ENCODE measurements around the gene CBX6. TPM values are rescaled to one million over a fixed set of nuclear protein-coding genes. Genes with fewer than 3 reads are reported as not detected.

The CBX6 gene
- total RNA-seq, 1 experiment from 2014 or later, result 136 TPM

GRCh38 chr22:38843201-38843656 is 28.8 kb downstream of the CBX6 start:
- Histone ChIP-seq H3K36me3 (ENCODE audit: low read depth) (no peaks in the 10 kb centered on the region), H3K4me3 (peak overlapping the region; percentile 67; the same call in 1 of the 2 replicates), H3K4me1 (replicated peaks; ENCODE audit: insufficient read depth) (peaks cover 24% of the 10 kb centered on the region), H2AFZ (peak overlapping the region; percentile 72; the same call in 1 of the 2 replicates), H3K4me2 (peak overlapping the region; percentile 73), H3K79me2 (ENCODE audit: low read depth) (no peaks in the 10 kb centered on the region), H3K27ac (no peak overlapping the region), H3K9me2 (ENCODE audit: insufficient read depth) (no peaks in the 10 kb centered on the region), H4K20me1 (ENCODE audit: insufficient read depth) (no peaks in the 10 kb centered on the region), H3K27me3 (ENCODE audit: insufficient read depth, low read depth) (no peaks in the 10 kb centered on the region; the same call in 1 of the 2 replicates), H3K9me3 (ENCODE audit: insufficient read depth, low read depth) (no peaks in the 10 kb centered on the region), H3F3A (ENCODE audit: insufficient read depth, low read depth) (peaks cover 37% of the 10 kb centered on the region; the same call in 1 of the 2 replicates)
- no peak for TF ChIP-seq EZH2 (IDR thresholded peaks at IDR 0.05; ENCODE audit: low read depth)
- TF ChIP-seq CTCF (conservative IDR thresholded peaks at IDR 0.05), result no peak; the same call in 1 of the 2 replicates
- intact Hi-C loops (cut with micrococcal nuclease; ENCODE audit: unreplicated experiment), result loop anchor here (5.0 kb wide), 1 partner anchor 76 kb away; no protein-coding TSS in a partner anchor
- CTCF ChIA-PET, result interaction anchor here (0.6 to 1.9 kb wide), 2 partner anchors 9 to 75 kb away, joined by 6 to 10 read pairs; no protein-coding TSS in a partner anchor
- BruUV-seq (replicated peaks), result no TSS peak
- DNase-seq, result peak; percentile 62 to 64
- POLR2A ChIA-PET (ENCODE audit: unreplicated experiment), result interaction anchor here (0.6 kb wide), 1 partner anchor 74 kb away, joined by 4 read pairs; no protein-coding TSS in a partner anchor

GRCh38 chr22:38842512-38843200 is 29.4 kb downstream of the CBX6 start:
- peak overlapping the region; percentile 72; the same call in 1 of the 2 replicates for H2AFZ ChIP-seq
- POLR2A ChIA-PET (ENCODE audit: unreplicated experiment), result interaction anchor here (0.6 kb wide), 2 partner anchors 39 to 74 kb away, joined by 4 to 6 read pairs; no protein-coding TSS in a partner anchor

More at GRCh38 chr22:38842512-38843200, 29.4 kb downstream of the CBX6 start:
- intact Hi-C loops (cut with micrococcal nuclease; ENCODE audit: unreplicated experiment), result loop anchor here (5.0 kb wide), 1 partner anchor 75 kb away; no protein-coding TSS in a partner anchor
- Histone ChIP-seq H3K4me2 (peak overlapping the region; percentile 73), H3K79me2 (ENCODE audit: low read depth) (no peaks in the 10 kb centered on the region), H3K9me2 (ENCODE audit: insufficient read depth) (no peaks in the 10 kb centered on the region), H3F3A (ENCODE audit: insufficient read depth, low read depth) (peaks cover 37% of the 10 kb centered on the region; the same call in 1 of the 2 replicates), H3K4me1 (replicated peaks; ENCODE audit: insufficient read depth) (peaks cover 24% of the 10 kb centered on the region), H3K27ac (no peak overlapping the region), H3K4me3 (peak overlapping the region; percentile 67; the same call in 1 of the 2 replicates), H3K27me3 (ENCODE audit: insufficient read depth, low read depth) (no peaks in the 10 kb centered on the region; the same call in 1 of the 2 replicates), H3K9me3 (ENCODE audit: insufficient read depth, low read depth) (no peaks in the 10 kb centered on the region), H3K36me3 (ENCODE audit: low read depth) (no peaks in the 10 kb centered on the region), H4K20me1 (ENCODE audit: insufficient read depth) (no peaks in the 10 kb centered on the region)
- DNase-seq, result no peak
- BruUV-seq (replicated peaks), result no TSS peak
- TF ChIP-seq EZH2 (IDR thresholded peaks at IDR 0.05; ENCODE audit: low read depth) (no peak), CTCF (conservative IDR thresholded peaks at IDR 0.05) (no peak)
- CTCF ChIA-PET, result interaction anchor here (1.9 kb wide), 1 partner anchor 74 kb away, joined by 10 read pairs; no protein-coding TSS in a partner anchor
